HG03159 (cell line): ENCODE data around the gene ROBO2.

ENCODE experiments used
- ATAC-seq: cut with Tn5 transposase; IDR thresholded peaks from one replicate; pipeline ENCODE4 v1.9.1; 2021; ENCODE audit warnings: mild to moderate bottlenecking, moderate library complexity; ENCODE audit not compliant: unreplicated experiment

Gene ROBO2

GRCh38 chr3:77188210-77188609 lies 148.3 kb downstream of the ROBO2 start:
- no peak for ATAC-seq

GRCh38 chr3:77189258-77189657 lies 149.4 kb downstream of the ROBO2 start:
- no peak for ATAC-seq

- no peak for ATAC-seq
These were observed 149.8 kb downstream of the ROBO2 start for GRCh38 chr3:77189684-77190083.

- ATAC-seq: no peak
These were observed 150.5 kb downstream of the ROBO2 start for GRCh38 chr3:77190374-77190773.

DNA sequence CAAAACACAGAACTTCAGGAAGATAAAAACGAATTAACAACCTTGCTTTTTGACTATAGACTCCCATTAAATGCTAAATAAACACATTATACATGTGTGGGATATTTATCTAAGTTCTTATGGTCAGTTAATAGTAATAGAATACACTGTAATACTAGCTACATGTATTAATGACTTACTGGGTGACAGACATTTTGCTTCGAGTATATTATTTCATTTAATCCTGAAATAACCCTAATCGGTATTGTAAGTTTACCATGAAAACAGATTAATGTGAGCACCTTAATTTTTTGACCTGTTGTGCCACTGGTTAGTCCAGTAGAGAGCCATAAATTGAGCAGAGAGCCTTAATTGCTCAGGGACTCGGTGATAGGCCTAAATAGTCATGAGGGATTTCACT lies 151.1 kb downstream of the ROBO2 start:
- no peak for ATAC-seq

DNA sequence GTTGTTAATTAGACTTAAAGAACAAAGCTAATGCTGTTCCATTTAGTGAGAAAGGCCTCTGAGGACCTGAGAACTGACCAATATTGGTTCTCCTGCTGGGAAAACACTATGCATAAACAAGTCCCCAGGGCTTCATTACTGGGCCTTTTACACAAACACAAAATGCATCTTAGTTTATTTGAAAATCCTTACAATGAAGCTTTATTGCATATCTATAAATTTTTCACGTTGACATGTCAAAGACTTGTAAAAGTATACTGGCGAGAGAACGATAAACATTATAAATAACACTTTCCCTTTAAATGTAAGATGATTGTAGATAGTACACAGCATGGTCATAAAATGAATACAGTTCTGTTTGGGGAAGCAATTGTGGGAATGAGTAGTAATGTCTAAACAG lies 151.7 kb downstream of the ROBO2 start:
- no peak for ATAC-seq

DNA sequence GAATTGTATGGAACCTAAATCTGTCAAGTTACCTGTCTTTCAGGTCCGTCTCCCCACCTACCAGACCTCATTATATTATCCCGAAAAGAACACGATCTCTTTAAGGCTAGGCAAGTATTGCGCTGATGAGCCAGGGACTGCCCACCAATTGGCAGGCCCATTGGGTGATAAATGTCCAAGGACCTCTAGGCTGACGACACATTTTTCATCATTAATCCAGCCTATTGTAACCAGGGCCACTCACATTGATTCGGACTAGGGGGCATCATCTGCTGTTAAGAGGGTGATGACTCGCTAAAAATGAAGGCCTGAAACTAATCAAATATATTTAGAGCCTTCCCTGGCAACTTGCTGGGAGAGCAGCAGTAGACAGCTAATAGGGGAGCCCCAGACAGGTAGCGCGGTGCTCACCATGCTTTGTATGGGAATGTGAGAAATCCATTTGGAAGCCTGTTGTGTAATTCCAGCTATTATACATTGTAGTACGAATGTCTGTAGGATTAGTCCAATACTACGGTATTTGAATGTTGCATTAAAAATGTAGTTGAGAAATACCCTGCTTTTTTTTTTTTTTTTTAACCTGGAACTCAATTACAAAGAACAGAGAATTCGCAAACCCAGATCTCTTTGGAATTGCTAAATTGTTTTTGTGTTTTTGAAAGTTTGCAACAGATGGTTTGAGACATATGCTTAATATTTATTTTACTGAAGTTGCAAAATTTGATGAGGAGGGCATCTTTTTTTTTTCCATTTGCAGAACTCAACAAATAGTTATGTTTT lies 156.1 kb downstream of the ROBO2 start:
- no peak for ATAC-seq

DNA sequence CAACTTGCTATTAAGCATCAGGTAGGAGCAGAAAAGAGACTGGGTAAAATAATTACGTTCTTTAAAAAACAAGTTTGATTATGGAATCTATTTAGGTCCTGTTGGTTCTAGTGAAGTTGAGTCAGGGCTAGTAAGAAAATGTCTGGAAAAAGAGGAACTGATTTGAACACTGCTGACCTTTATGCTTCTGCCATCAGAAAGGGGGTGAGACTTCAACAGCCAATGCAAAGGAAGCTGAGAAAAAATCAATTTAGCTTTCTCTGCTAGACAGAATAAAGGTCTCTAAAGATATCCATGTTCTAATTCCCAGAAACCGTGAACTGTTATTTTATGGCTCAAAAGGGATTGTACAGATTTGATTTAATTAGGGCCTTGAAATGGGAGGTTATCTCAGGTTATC lies 157.5 kb downstream of the ROBO2 start:
- ATAC-seq: no peak

DNA sequence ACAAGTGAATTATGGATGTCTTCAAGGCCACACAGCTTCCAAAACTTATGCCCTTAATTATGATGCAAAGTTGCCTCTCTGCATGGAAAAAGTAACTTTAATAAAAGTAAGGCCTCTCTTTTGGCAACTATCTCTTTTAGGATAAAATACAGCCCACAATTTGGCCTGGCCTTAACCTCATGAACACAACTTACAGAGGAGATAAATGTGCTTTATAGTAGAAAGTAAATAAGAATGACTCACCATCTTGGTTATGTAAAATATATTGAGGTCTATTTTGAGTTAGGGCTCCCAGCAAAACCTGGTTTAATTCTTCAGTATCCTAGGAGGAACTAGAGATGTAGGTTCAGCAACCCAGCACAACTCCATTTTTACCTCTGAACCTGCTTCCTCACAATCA lies 164.0 kb downstream of the ROBO2 start:
- no peak for ATAC-seq

DNA sequence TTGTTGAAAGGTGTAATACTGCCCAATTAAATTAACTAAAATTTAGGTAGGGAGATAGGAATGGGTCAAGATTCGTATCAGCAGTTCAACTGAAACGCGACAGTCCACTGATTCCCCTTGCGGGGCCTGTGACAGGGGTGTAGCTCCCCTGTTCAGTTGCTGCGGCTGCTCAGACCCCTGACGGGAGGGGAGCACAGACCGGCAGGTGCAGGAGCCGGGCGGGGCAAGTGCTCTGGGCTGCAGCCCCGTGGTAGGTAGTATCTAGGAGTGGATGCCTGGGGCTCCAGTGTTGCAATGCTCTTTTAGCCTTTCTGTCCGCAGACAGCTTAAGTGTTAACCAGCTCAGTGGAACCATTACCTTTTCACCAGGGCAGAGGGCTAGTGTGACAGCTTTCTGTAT lies 164.9 kb downstream of the ROBO2 start:
- ATAC-seq: no peak

DNA sequence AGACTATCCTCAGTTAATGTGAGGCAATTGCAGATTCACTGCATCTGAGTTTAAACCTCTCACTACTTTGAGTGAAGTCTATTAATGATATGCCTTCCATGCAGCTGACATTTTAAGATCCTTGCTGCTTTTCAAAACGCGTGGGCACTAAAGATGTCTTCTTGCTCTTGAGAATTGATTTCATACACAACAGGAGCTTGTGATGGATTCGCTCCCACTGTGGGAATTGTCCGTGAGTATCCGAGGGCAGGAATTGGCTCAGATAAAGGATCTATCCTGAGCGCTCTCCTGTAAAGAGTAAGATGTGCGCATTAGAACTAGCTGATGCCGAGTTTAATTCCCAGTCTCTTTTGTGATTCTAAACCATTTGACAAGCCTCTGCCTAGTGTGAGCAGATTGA lies 167.9 kb downstream of the ROBO2 start:
- ATAC-seq: no peak

DNA sequence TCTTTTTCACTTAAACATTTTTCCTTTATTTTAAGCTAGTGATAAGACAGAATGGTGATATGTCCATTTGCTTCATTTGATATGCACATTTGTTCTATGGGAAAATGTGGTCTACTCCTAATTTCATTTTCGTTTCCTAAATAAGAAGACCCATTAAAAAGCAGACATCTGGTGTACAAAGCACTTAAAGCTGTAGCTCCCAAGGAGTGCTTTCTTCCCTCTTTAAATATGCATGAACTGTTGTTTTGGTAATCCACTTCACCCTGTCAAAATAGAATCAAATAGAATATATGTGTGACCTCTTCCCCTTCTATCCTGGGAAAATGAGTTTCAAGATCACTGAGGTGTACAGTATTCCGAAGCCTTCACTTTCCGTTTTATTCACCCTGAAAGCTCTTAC lies 182.8 kb downstream of the ROBO2 start:
- no peak for ATAC-seq

GRCh38 chr3:77227567-77227966 lies 187.7 kb downstream of the ROBO2 start:
- ATAC-seq: no peak

- no peak for ATAC-seq
These were observed 192.7 kb downstream of the ROBO2 start for GRCh38 chr3:77232557-77232956.

DNA sequence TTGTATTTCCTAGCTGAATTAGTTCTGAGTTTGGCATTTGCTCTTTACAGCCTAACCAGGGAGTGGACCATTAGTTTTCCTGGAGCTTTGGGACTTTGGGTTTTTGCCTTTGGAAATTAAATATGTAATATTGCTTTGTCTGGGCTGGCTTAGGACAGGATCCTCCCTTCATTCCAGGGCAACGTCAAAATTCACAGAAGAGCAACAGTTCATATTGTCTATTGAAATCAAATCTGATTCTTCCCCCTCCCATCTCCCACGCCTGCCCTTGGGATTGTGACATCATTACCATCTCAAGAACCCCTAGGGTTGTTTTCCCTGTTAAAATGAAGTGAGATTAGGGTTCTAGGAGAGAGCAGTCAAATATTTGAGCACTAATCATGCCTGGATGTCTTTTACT lies 194.1 kb downstream of the ROBO2 start:
- ATAC-seq: no peak

- no peak for ATAC-seq
These were observed 196.2 kb downstream of the ROBO2 start for GRCh38 chr3:77236118-77236517.

- ATAC-seq: no peak
These were observed 200.3 kb downstream of the ROBO2 start for GRCh38 chr3:77240072-77240650.

DNA sequence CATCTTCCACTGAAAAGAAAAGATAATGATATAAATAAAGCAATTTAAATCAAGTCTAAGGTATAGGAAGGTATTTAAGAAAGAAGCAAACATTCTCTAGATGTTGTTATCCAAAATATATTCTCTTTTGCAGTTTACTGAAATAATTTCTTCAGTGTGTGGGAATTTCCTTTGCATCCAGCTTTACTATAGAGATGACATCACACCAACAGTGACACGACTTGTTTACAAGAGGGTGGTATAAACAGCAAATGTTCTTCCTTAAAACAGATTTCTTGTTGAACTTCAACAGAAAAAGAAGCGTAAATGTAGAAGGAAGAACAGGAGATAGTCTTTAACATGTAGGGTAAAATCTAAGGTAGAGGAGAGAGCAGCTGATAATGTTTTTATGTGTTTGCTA lies 202.5 kb downstream of the ROBO2 start:
- ATAC-seq: no peak

GRCh38 chr3:77244981-77245380 lies 205.1 kb downstream of the ROBO2 start:
- no peak for ATAC-seq

DNA sequence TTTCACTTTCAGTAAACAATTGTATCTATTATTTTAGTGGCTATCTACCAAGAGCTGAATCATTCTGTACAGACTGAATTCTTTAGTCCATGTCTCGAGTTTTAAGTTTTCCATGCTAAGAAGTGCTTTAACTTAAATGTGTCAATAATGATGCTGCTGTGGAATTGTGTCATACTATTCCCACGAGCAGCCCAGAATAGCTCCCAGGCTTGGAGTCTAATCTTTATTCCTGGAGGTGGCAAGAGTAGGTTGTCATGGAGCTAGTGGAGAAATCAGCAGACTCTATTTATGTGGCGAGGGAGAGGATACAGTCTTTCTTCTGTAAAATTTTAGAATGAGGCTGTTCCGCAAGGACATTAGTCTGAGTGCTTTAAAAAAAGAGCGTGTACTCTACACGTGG lies 207.2 kb downstream of the ROBO2 start:
- no peak for ATAC-seq

- ATAC-seq: no peak
These were observed 207.9 kb downstream of the ROBO2 start for GRCh38 chr3:77247817-77248216.

DNA sequence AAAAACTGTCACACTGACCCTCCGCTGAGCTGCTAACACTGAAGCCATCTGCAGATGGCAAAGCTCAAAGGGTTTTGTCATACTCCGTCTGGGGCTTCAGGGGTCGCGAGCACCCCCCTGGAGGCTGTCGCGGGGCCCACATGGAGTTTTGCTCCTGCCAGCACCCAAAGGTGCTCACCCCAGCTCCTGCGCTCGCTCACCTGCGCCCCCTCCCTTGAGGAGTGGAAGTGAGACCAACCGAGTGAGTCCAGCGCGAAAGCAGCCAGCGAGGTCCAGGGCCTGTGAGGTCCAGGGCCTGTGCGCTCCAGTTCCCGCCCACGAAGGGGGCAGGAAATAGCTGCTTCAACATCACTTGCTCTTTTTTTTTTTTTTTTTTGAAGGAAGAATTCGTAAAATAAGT lies 208.5 kb downstream of the ROBO2 start:
- no peak for ATAC-seq

GRCh38 chr3:77251136-77251535 lies 211.2 kb downstream of the ROBO2 start:
- no peak for ATAC-seq
